ENCODE data around the gene TMEM89.

TMEM89 gene

GRCh38 chr3:48642605-48643004, 21.0 kb upstream of the TMEM89 start:
- TF ChIP-seq, protein P1, sequence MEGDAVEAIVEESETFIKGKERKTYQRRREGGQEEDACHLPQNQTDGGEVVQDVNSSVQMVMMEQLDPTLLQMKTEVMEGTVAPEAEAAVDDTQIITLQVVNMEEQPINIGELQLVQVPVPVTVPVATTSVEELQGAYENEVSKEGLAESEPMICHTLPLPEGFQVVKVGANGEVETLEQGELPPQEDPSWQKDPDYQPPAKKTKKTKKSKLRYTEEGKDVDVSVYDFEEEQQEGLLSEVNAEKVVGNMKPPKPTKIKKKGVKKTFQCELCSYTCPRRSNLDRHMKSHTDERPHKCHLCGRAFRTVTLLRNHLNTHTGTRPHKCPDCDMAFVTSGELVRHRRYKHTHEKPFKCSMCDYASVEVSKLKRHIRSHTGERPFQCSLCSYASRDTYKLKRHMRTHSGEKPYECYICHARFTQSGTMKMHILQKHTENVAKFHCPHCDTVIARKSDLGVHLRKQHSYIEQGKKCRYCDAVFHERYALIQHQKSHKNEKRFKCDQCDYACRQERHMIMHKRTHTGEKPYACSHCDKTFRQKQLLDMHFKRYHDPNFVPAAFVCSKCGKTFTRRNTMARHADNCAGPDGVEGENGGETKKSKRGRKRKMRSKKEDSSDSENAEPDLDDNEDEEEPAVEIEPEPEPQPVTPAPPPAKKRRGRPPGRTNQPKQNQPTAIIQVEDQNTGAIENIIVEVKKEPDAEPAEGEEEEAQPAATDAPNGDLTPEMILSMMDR (IDR thresholded peaks at IDR 0.05; ENCODE audit: insufficient read depth, low read depth, low read length, missing control alignments): no peak
- no peak overlapping the region for H3K4me3 ChIP-seq (ENCODE audit: low read length)
- DNase-seq (ENCODE audit: low read depth): no peak

GRCh38 chr3:48641396-48641795, 19.8 kb upstream of the TMEM89 start:
- no peak overlapping the region for H3K4me3 ChIP-seq (ENCODE audit: low read length)
- TF ChIP-seq, protein P1 (IDR thresholded peaks at IDR 0.05; ENCODE audit: insufficient read depth, low read depth, low read length, missing control alignments): no peak

DNA sequence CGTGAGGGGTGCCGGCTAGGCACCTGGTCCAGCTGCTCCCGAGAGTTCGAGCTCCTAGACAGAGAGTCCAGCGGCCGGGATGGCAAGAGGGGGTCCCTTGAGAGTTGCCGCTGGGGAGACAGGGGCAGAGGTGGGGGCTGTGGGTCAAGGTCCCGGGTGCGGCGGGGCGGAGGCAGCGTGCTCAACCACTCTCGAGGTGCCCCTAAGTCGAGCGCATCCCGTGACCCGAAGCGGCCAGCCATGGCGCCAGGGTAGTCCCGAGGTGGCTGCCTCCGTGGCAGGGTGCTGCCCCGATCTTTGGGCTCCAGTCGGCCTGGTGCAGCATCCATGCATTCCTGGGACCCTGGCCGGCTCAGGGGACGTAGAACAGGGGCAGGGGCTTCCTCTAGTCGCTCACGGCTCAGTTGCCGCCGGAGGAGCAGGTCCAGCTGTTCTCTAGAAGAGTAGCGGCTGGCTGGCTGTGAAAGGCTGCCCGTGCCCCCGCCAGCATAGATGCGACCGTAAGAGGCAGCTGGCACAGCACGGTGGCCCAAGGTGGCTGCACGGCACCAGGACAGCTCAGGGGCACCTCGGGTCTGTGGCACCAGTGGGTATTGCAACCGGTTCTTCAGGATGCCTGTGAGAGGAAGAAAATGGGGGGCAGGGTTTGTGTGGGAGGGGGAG, 18.5 kb upstream of the TMEM89 start:
- TF ChIP-seq, protein P1 (IDR thresholded peaks at IDR 0.05; ENCODE audit: insufficient read depth, low read depth, low read length, missing control alignments): no peak
- no peak overlapping the region for H3K4me3 ChIP-seq (ENCODE audit: low read length)

More at GRCh38 chr3:48641396-48641795, 19.8 kb upstream of the TMEM89 start:
- DNase-seq (ENCODE audit: low read depth): no peak

GRCh38 chr3:48637305-48637704, 15.7 kb upstream of the TMEM89 start:
- no peak for DNase-seq (ENCODE audit: low read depth)
- TF ChIP-seq, protein P1 (IDR thresholded peaks at IDR 0.05; ENCODE audit: insufficient read depth, low read depth, low read length, missing control alignments): no peak
- H3K4me3 ChIP-seq (ENCODE audit: low read length): no peak overlapping the region

More for the DNA sequence above, 18.5 kb upstream of the TMEM89 start:
- DNase-seq (ENCODE audit: low read depth): no peak

- DNase-seq (ENCODE audit: low read depth): no peak
- TF ChIP-seq, protein P1 (IDR thresholded peaks at IDR 0.05; ENCODE audit: insufficient read depth, low read depth, low read length, missing control alignments): no peak
- H3K4me3 ChIP-seq (ENCODE audit: low read length): peak overlapping the region; percentile 82
Measured at GRCh38 chr3:48636149-48636655, 14.6 kb upstream of the TMEM89 start.

DNA sequence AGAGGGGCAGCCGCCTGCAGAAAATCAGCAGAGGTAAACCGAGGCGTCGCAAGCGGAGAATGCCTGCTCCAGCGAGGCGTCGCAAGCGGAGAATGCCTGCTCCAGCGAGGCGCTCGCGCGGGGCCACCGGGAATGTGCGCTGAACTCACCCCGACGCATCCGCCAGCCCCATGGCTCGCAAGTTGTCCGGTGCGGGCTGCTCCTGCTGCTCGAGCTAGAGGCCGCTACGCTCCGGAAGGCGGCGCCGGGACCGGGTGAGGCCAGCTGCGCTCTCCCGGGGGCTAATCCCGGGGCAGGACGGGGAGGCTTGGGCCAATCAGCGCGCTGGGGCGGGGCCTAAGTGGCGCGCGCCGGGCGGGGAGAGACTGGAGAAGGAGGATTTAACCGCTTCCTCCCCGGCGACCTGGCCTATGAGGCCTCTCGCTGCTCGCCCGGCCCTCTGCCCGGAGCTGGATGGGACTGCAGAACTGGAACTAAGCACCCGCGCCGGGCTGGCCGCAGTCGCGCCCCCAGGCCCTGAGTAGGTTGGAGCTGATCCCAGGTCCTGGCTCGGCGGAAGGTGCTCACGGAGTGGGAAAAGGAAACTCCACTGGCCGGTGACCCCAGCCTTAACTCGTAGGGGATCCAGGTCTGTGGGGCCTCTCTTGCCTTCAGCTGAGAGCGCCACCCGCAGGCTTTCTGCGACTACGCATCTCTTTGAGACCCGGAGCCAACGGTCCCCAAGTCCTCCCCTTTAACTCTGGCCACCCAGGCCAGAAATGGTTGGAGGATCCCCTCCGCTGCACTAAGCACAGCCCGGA, 13.9 kb upstream of the TMEM89 start, which contains the start of gene SLC26A6:
SLC26A6 (minus strand) TSS at position 240 of the 800 bp plus-strand sequence; CDS start at position 172, 68 bp downstream.
- TF ChIP-seq, protein P1 (IDR thresholded peaks at IDR 0.05; ENCODE audit: insufficient read depth, low read depth, low read length, missing control alignments): peak; percentile 51
- peak; percentile 98 for DNase-seq (ENCODE audit: low read depth)
- peak within 1 kb of the TSS; percentile 82 for H3K4me3 ChIP-seq (ENCODE audit: low read length)
